WTC11 (cell line): ENCODE measurements around the gene CCDC6. TPM values are rescaled to one million over a fixed set of nuclear protein-coding genes. Genes with fewer than 3 reads are reported as not detected.

ENCODE experiments used
- ATAC-seq: fragments of 200-7000 bp; cut with Tn5 transposase; 2 replicates; pipeline ENCODE4 v1.10.0; 2021; ENCODE audit warnings: mild to moderate bottlenecking, moderate library complexity
- CTCF ChIA-PET: fragments of 300-600 bp; sonication (Branson Sonifier 250); formaldehyde crosslinking; loops from one replicate; lab custom pipeline; 2021; ENCODE audit warnings: antibody characterized with exemption; lab: Charles Lee
- POLR2A ChIA-PET: fragments of 350-600 bp; sonication (Branson Sonifier 250); formaldehyde crosslinking; loops from one replicate; lab custom pipeline; 2021; ENCODE audit warnings: antibody characterized with exemption; lab: Charles Lee
- DNase-seq: peaks from one replicate; pipeline ENCODE4 v3.0.0; 2021; ENCODE audit warnings: low spot score
- H3K27ac Mint-ChIP-seq: 2 replicates; pipeline ENCODE4 v1.8.0; 2021; ENCODE audit warnings: mixed read lengths
- H3K27me3 Mint-ChIP-seq: 2 replicates; pipeline ENCODE4 v1.8.0; 2021; ENCODE audit warnings: low read depth, mild to moderate bottlenecking, moderate library complexity, mixed read lengths
- H3K36me3 Mint-ChIP-seq: 2 replicates; pipeline ENCODE4 v1.8.0; 2021; ENCODE audit warnings: mixed read lengths
- H3K4me1 Mint-ChIP-seq: 2 replicates; pipeline ENCODE4 v1.8.0; 2022; ENCODE audit warnings: mixed read lengths
- H3K4me3 Mint-ChIP-seq: 2 replicates; pipeline ENCODE4 v1.8.0; 2021; ENCODE audit warnings: mild to moderate bottlenecking, moderate library complexity, mixed read lengths
- H3K9me3 Mint-ChIP-seq: 2 replicates; pipeline ENCODE4 v1.8.0; 2021; ENCODE audit warnings: mixed read lengths
- EMX1 ChIP-seq: fragments of 250-450 bp; sonication (Bioruptor Pico); IDR thresholded peaks from 2 replicates; pipeline ENCODE4 v1.8.0; 2021; ENCODE audit warnings: mild to moderate bottlenecking
- FOXP1 ChIP-seq: sonication (generic); formaldehyde crosslinking; IDR thresholded peaks from 2 replicates; pipeline ENCODE4 v1.8.0; 2022; ENCODE audit warnings: missing genetic modification reagents, mild to moderate bottlenecking, moderate library complexity, borderline replicate concordance
- KAT7 ChIP-seq: sonication (generic); formaldehyde crosslinking; IDR thresholded peaks from 2 replicates; pipeline ENCODE4 v1.8.1; 2023; ENCODE audit warnings: missing genetic modification reagents, mild to moderate bottlenecking, borderline replicate concordance
- MYBL2 ChIP-seq: sonication (generic); formaldehyde crosslinking; IDR thresholded peaks from 2 replicates; pipeline ENCODE4 v1.8.1; 2023; ENCODE audit warnings: mild to moderate bottlenecking, moderate library complexity, missing genetic modification reagents
- NFE2L1 ChIP-seq: sonication (generic); formaldehyde crosslinking; IDR thresholded peaks from 2 replicates; pipeline ENCODE4 v1.8.1; 2023; ENCODE audit warnings: missing genetic modification reagents
- OVOL2 ChIP-seq: fragments of 250-450 bp; sonication (Bioruptor Pico); IDR thresholded peaks from 2 replicates; pipeline ENCODE4 v1.9.0; 2021; ENCODE audit warnings: mild to moderate bottlenecking, borderline replicate concordance
- PRDM15 ChIP-seq: sonication (generic); formaldehyde crosslinking; IDR thresholded peaks from 2 replicates; pipeline ENCODE4 v1.8.0; 2022; ENCODE audit warnings: missing genetic modification reagents
- SMAD3 ChIP-seq: sonication (generic); formaldehyde crosslinking; IDR thresholded peaks from 2 replicates; pipeline ENCODE4 v1.8.0; 2022; ENCODE audit warnings: missing genetic modification reagents, mild to moderate bottlenecking, borderline replicate concordance
- ZBTB21 ChIP-seq: sonication (generic); formaldehyde crosslinking; IDR thresholded peaks from 2 replicates; pipeline ENCODE4 v1.8.1; 2023; ENCODE audit warnings: mild to moderate bottlenecking, missing genetic modification reagents, borderline replicate concordance
- ZMAT4 ChIP-seq: fragments of 250-450 bp; sonication (Bioruptor Pico); IDR thresholded peaks from 2 replicates; pipeline ENCODE4 v1.9.0; 2021; ENCODE audit warnings: mild to moderate bottlenecking
- ZNF219 ChIP-seq: sonication (generic); formaldehyde crosslinking; IDR thresholded peaks from 2 replicates; pipeline ENCODE4 v1.8.0; 2023; ENCODE audit warnings: missing genetic modification reagents, mild to moderate bottlenecking, borderline replicate concordance
- ZNF416 ChIP-seq: fragments of 250-450 bp; sonication (Bioruptor Pico); IDR thresholded peaks from 2 replicates; pipeline ENCODE4 v1.9.0; 2021; ENCODE audit warnings: mild to moderate bottlenecking, inconsistent platforms
- ZNF423 ChIP-seq: fragments of 250-450 bp; sonication (Bioruptor Pico); IDR thresholded peaks from 2 replicates; pipeline ENCODE4 v2.1.2; 2022; ENCODE audit warnings: mild to moderate bottlenecking, moderate library complexity
- total RNA-seq: library from RNA; stranded (reverse); gene quantifications from 3 replicates; pipeline ENCODE4 v1.2.3, GENCODE V29; 2021
- TF ChIP-seq, protein P1 (sequence below): sonication (generic); formaldehyde crosslinking; IDR thresholded peaks from 2 replicates; pipeline ENCODE4 v1.8.1; 2023; ENCODE audit warnings: mild to moderate bottlenecking, missing genetic modification reagents, moderate library complexity
- TF ChIP-seq, protein P2 (sequence below): fragments of 250-450 bp; sonication (Bioruptor Pico); IDR thresholded peaks from 2 replicates; pipeline ENCODE4 v1.9.0; 2021; ENCODE audit warnings: mild to moderate bottlenecking, borderline replicate concordance
- TF ChIP-seq, protein P3 (sequence below): sonication (generic); formaldehyde crosslinking; IDR thresholded peaks from 2 replicates; pipeline ENCODE4 v1.8.0; 2022; ENCODE audit warnings: mild to moderate bottlenecking, missing genetic modification reagents
- TF ChIP-seq, protein P4 (sequence below): fragments of 250-450 bp; sonication (Bioruptor Pico); IDR thresholded peaks from 2 replicates; pipeline ENCODE4 v1.8.0; 2021; ENCODE audit warnings: mild to moderate bottlenecking
- TF ChIP-seq, protein P5 (sequence below): sonication (generic); formaldehyde crosslinking; IDR thresholded peaks from 2 replicates; pipeline ENCODE4 v1.8.0; 2023; ENCODE audit warnings: mild to moderate bottlenecking, missing genetic modification reagents
- TF ChIP-seq, protein P6 (sequence below): sonication (generic); formaldehyde crosslinking; IDR thresholded peaks from 2 replicates; pipeline ENCODE4 v1.8.1; 2022; ENCODE audit warnings: mild to moderate bottlenecking, moderate library complexity, missing genetic modification reagents
- TF ChIP-seq, protein P7 (sequence below): sonication (generic); formaldehyde crosslinking; conservative IDR thresholded peaks from 2 replicates; pipeline ENCODE4 v1.8.1; 2023; ENCODE audit warnings: mild to moderate bottlenecking, low read depth, missing genetic modification reagents, moderate library complexity

Gene CCDC6
- total RNA-seq, 1 experiment from 2014 or later, result 55.2 TPM

GRCh38 chr10:59887006-59887405 lies 19.4 kb downstream of the CCDC6 start:
- Mint-ChIP-seq H3K9me3 (no peaks in the 10 kb centered on the region), H3K27ac (peak overlapping the region; percentile 27; the same call in 1 of the 2 replicates), H3K4me1 (peaks cover 63% of the 10 kb centered on the region), H3K36me3 (peaks cover 4% of the 10 kb centered on the region; the same call in 1 of the 2 replicates), H3K4me3 (no peak overlapping the region), H3K27me3 (no peaks in the 10 kb centered on the region)
- ChIA-PET CTCF (no interaction called here), POLR2A (no interaction called here)
- TF ChIP-seq, protein P1, sequence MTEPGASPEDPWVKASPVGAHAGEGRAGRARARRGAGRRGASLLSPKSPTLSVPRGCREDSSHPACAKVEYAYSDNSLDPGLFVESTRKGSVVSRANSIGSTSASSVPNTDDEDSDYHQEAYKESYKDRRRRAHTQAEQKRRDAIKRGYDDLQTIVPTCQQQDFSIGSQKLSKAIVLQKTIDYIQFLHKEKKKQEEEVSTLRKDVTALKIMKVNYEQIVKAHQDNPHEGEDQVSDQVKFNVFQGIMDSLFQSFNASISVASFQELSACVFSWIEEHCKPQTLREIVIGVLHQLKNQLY (CRISPR knock-in tag), result no peak
- TF ChIP-seq, protein P2, sequence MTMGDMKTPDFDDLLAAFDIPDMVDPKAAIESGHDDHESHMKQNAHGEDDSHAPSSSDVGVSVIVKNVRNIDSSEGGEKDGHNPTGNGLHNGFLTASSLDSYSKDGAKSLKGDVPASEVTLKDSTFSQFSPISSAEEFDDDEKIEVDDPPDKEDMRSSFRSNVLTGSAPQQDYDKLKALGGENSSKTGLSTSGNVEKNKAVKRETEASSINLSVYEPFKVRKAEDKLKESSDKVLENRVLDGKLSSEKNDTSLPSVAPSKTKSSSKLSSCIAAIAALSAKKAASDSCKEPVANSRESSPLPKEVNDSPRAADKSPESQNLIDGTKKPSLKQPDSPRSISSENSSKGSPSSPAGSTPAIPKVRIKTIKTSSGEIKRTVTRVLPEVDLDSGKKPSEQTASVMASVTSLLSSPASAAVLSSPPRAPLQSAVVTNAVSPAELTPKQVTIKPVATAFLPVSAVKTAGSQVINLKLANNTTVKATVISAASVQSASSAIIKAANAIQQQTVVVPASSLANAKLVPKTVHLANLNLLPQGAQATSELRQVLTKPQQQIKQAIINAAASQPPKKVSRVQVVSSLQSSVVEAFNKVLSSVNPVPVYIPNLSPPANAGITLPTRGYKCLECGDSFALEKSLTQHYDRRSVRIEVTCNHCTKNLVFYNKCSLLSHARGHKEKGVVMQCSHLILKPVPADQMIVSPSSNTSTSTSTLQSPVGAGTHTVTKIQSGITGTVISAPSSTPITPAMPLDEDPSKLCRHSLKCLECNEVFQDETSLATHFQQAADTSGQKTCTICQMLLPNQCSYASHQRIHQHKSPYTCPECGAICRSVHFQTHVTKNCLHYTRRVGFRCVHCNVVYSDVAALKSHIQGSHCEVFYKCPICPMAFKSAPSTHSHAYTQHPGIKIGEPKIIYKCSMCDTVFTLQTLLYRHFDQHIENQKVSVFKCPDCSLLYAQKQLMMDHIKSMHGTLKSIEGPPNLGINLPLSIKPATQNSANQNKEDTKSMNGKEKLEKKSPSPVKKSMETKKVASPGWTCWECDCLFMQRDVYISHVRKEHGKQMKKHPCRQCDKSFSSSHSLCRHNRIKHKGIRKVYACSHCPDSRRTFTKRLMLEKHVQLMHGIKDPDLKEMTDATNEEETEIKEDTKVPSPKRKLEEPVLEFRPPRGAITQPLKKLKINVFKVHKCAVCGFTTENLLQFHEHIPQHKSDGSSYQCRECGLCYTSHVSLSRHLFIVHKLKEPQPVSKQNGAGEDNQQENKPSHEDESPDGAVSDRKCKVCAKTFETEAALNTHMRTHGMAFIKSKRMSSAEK (CRISPR knock-in tag), result no peak
- no peak for TF ChIP-seq ZBTB21 (CRISPR knock-in tag)
- TF ChIP-seq ZNF416 (CRISPR knock-in tag), result no peak
- no peak for TF ChIP-seq PRDM15 (CRISPR knock-in tag)
- TF ChIP-seq NFE2L1 (CRISPR knock-in tag), result no peak
- TF ChIP-seq, protein P3, sequence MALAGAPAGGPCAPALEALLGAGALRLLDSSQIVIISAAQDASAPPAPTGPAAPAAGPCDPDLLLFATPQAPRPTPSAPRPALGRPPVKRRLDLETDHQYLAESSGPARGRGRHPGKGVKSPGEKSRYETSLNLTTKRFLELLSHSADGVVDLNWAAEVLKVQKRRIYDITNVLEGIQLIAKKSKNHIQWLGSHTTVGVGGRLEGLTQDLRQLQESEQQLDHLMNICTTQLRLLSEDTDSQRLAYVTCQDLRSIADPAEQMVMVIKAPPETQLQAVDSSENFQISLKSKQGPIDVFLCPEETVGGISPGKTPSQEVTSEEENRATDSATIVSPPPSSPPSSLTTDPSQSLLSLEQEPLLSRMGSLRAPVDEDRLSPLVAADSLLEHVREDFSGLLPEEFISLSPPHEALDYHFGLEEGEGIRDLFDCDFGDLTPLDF (CRISPR knock-in tag), result no peak
- TF ChIP-seq FOXP1 (CRISPR knock-in tag), result no peak
- TF ChIP-seq, protein P4, sequence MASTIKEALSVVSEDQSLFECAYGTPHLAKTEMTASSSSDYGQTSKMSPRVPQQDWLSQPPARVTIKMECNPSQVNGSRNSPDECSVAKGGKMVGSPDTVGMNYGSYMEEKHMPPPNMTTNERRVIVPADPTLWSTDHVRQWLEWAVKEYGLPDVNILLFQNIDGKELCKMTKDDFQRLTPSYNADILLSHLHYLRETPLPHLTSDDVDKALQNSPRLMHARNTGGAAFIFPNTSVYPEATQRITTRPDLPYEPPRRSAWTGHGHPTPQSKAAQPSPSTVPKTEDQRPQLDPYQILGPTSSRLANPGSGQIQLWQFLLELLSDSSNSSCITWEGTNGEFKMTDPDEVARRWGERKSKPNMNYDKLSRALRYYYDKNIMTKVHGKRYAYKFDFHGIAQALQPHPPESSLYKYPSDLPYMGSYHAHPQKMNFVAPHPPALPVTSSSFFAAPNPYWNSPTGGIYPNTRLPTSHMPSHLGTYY (CRISPR knock-in tag), result no peak
- TF ChIP-seq ZMAT4, result no peak
- TF ChIP-seq, protein P5, sequence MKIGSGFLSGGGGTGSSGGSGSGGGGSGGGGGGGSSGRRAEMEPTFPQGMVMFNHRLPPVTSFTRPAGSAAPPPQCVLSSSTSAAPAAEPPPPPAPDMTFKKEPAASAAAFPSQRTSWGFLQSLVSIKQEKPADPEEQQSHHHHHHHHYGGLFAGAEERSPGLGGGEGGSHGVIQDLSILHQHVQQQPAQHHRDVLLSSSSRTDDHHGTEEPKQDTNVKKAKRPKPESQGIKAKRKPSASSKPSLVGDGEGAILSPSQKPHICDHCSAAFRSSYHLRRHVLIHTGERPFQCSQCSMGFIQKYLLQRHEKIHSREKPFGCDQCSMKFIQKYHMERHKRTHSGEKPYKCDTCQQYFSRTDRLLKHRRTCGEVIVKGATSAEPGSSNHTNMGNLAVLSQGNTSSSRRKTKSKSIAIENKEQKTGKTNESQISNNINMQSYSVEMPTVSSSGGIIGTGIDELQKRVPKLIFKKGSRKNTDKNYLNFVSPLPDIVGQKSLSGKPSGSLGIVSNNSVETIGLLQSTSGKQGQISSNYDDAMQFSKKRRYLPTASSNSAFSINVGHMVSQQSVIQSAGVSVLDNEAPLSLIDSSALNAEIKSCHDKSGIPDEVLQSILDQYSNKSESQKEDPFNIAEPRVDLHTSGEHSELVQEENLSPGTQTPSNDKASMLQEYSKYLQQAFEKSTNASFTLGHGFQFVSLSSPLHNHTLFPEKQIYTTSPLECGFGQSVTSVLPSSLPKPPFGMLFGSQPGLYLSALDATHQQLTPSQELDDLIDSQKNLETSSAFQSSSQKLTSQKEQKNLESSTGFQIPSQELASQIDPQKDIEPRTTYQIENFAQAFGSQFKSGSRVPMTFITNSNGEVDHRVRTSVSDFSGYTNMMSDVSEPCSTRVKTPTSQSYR, result no peak
- no peak for TF ChIP-seq EMX1 (CRISPR knock-in tag)
- TF ChIP-seq MYBL2, result no peak
- no peak for TF ChIP-seq ZNF219 (CRISPR knock-in tag)
- TF ChIP-seq SMAD3 (CRISPR knock-in tag), result no peak
- TF ChIP-seq, protein P6, sequence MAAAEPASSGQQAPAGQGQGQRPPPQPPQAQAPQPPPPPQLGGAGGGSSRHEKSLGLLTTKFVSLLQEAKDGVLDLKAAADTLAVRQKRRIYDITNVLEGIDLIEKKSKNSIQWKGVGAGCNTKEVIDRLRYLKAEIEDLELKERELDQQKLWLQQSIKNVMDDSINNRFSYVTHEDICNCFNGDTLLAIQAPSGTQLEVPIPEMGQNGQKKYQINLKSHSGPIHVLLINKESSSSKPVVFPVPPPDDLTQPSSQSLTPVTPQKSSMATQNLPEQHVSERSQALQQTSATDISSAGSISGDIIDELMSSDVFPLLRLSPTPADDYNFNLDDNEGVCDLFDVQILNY (CRISPR knock-in tag), result no peak
- TF ChIP-seq OVOL2 (CRISPR knock-in tag), result no peak
- no peak for TF ChIP-seq ZNF423 (CRISPR knock-in tag)
- TF ChIP-seq, protein P7, sequence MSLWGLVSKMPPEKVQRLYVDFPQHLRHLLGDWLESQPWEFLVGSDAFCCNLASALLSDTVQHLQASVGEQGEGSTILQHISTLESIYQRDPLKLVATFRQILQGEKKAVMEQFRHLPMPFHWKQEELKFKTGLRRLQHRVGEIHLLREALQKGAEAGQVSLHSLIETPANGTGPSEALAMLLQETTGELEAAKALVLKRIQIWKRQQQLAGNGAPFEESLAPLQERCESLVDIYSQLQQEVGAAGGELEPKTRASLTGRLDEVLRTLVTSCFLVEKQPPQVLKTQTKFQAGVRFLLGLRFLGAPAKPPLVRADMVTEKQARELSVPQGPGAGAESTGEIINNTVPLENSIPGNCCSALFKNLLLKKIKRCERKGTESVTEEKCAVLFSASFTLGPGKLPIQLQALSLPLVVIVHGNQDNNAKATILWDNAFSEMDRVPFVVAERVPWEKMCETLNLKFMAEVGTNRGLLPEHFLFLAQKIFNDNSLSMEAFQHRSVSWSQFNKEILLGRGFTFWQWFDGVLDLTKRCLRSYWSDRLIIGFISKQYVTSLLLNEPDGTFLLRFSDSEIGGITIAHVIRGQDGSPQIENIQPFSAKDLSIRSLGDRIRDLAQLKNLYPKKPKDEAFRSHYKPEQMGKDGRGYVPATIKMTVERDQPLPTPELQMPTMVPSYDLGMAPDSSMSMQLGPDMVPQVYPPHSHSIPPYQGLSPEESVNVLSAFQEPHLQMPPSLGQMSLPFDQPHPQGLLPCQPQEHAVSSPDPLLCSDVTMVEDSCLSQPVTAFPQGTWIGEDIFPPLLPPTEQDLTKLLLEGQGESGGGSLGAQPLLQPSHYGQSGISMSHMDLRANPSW (CRISPR knock-in tag), result no peak
- TF ChIP-seq KAT7 (CRISPR knock-in tag), result no peak
- DNase-seq (no peak), ATAC-seq (no peak)
